ENCODE measurements around the gene MKI67. TPM values are rescaled to one million over a fixed set of nuclear protein-coding genes. Genes with fewer than 3 reads are reported as not detected.

Gene MKI67
- total RNA-seq, 2 donors from 2014 or later, result 74.8 to 90.5 TPM

- WGBS, 2 experiments (ENCODE audit: insufficient coverage in 1 of 2, insufficient read length in 1 of 2), result 90 to 91% methylated on average over 8 to 9 of the region's 9 CpGs
- Mint-ChIP-seq H3K36me3 (ENCODE audit: low read depth) (no peaks in the 10 kb centered on the region), H3K27ac (no peak overlapping the region), H3K27me3 (ENCODE audit: insufficient read depth) (peaks cover 11% of the 10 kb centered on the region), H3K9me3 (no peaks in the 10 kb centered on the region), H3K4me3 (no peak overlapping the region), H3K4me1 (no peaks in the 10 kb centered on the region)
- Histone ChIP-seq H3K9ac (ENCODE audit: extremely low read depth, low read length, poor library complexity, severe bottlenecking) (no peak overlapping the region), H3K27me3 (ENCODE audit: control insufficient read depth, insufficient read depth, low read length, poor library complexity, severe bottlenecking) (no peaks in the 10 kb centered on the region), H3K4me3 (ENCODE audit: low read length) (no peak overlapping the region), H3K27ac (ENCODE audit: low read depth, low read length) (no peak overlapping the region), H3K9me3 (ENCODE audit: control insufficient read depth, low read length) (no peaks in the 10 kb centered on the region), H3K4me1 (ENCODE audit: control insufficient read depth, insufficient read depth, low read length) (no peaks in the 10 kb centered on the region), H3K36me3 (ENCODE audit: control insufficient read depth, insufficient read depth, low read length) (no peaks in the 10 kb centered on the region)
- TF ChIP-seq CTCF (conservative IDR thresholded peaks at IDR 0.05), result no peak
- DNase-seq, result no peak
Measured at GRCh38 chr10:128156999-128157755, 31.0 kb upstream of the MKI67 start.

- no peaks in the 10 kb centered on the region for H3K27me3 ChIP-seq (ENCODE audit: control insufficient read depth, insufficient read depth, low read length, poor library complexity, severe bottlenecking)
- H3K27ac ChIP-seq (ENCODE audit: low read depth, low read length), result no peak overlapping the region
- H3K4me1 Mint-ChIP-seq, result peaks cover 2% of the 10 kb centered on the region
- no peaks in the 10 kb centered on the region for H3K36me3 Mint-ChIP-seq (ENCODE audit: low read depth)
- 70 to 83% methylated on average over 7 to 10 of the region's 13 CpGs for WGBS, 2 experiments (ENCODE audit: insufficient coverage in 1 of 2, insufficient read length in 1 of 2)
- H3K4me1 ChIP-seq (ENCODE audit: control insufficient read depth, insufficient read depth, low read length), result no peaks in the 10 kb centered on the region
- H3K27ac Mint-ChIP-seq, result no peak overlapping the region
- H3K9ac ChIP-seq (ENCODE audit: extremely low read depth, low read length, poor library complexity, severe bottlenecking), result no peak overlapping the region
- no peaks in the 10 kb centered on the region for H3K9me3 Mint-ChIP-seq
- peaks cover 27% of the 10 kb centered on the region for H3K27me3 Mint-ChIP-seq (ENCODE audit: insufficient read depth)
- H3K4me3 Mint-ChIP-seq, result no peak overlapping the region
- H3K9me3 ChIP-seq (ENCODE audit: control insufficient read depth, low read length), result no peaks in the 10 kb centered on the region
- peak; percentile 70 for DNase-seq
- no peaks in the 10 kb centered on the region for H3K36me3 ChIP-seq (ENCODE audit: control insufficient read depth, insufficient read depth, low read length)
- no peak for TF ChIP-seq CTCF (conservative IDR thresholded peaks at IDR 0.05)
- H3K4me3 ChIP-seq (ENCODE audit: low read length), result no peak overlapping the region
Measured at GRCh38 chr10:128152741-128153580, 26.7 kb upstream of the MKI67 start.

GRCh38 chr10:128151031-128151430, 24.8 kb upstream of the MKI67 start:
- Mint-ChIP-seq H3K27me3 (ENCODE audit: insufficient read depth) (peaks cover 35% of the 10 kb centered on the region), H3K4me3 (no peak overlapping the region), H3K4me1 (peaks cover 2% of the 10 kb centered on the region), H3K36me3 (ENCODE audit: low read depth) (no peaks in the 10 kb centered on the region), H3K9me3 (no peaks in the 10 kb centered on the region), H3K27ac (no peak overlapping the region)
- H3K4me1 ChIP-seq (ENCODE audit: control insufficient read depth, insufficient read depth, low read length), result no peaks in the 10 kb centered on the region
- no peak overlapping the region for H3K9ac ChIP-seq (ENCODE audit: extremely low read depth, low read length, poor library complexity, severe bottlenecking)
- no peak for TF ChIP-seq CTCF (conservative IDR thresholded peaks at IDR 0.05)
- 94 to 100% methylated on average over 4 to 8 of the region's 8 CpGs for WGBS, 2 experiments (ENCODE audit: insufficient coverage in 1 of 2, insufficient read length in 1 of 2)
- H3K27ac ChIP-seq (ENCODE audit: low read depth, low read length), result no peak overlapping the region
- H3K9me3 ChIP-seq (ENCODE audit: control insufficient read depth, low read length), result no peaks in the 10 kb centered on the region
- no peaks in the 10 kb centered on the region for H3K36me3 ChIP-seq (ENCODE audit: control insufficient read depth, insufficient read depth, low read length)
- H3K4me3 ChIP-seq (ENCODE audit: low read length), result no peak overlapping the region
- no peaks in the 10 kb centered on the region for H3K27me3 ChIP-seq (ENCODE audit: control insufficient read depth, insufficient read depth, low read length, poor library complexity, severe bottlenecking)
- no peak for DNase-seq

Data from endodermal cell (in vitro differentiated cells).